ENCODE measurements around the gene SARNP.

The SARNP gene

DNA sequence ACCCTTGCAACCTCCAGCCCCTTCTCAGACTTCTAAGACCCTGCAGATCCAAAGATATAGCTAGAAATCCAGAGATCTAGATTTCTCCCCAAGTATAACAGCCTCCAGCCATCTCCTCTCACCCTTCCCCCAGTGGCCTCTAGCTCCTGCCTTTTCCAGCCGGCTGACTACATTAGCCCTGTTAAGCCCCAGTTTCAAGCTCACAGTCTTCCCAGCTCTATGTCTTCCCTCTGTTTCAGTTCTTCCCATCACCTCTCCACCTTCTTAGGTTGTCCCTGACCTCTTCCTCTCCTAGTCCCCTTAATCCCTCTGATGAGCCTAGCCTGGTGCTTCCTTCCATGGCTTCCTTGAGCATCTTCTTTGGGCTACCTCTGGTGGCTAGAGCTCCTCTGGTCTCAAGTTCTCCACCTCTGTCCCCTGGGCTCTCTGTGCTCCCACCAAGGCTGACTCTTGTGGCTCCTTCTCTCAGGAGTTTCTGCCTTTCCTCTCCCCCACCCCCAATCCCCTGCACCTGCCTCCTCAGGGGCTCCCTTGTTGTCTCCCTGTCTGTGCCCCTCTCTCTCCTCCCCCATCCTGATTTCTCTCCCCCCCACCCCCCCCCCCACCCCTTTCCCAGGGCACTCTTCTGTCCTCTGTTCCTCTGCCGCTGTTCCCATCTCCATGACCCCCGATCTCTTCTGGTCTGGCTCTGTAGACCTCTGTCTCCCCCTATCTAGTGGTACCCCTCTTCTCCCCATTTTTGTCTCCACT, 75.4 kb downstream of the SARNP start:
- no peak for DNase-seq (ENCODE audit: low spot score)

DNA sequence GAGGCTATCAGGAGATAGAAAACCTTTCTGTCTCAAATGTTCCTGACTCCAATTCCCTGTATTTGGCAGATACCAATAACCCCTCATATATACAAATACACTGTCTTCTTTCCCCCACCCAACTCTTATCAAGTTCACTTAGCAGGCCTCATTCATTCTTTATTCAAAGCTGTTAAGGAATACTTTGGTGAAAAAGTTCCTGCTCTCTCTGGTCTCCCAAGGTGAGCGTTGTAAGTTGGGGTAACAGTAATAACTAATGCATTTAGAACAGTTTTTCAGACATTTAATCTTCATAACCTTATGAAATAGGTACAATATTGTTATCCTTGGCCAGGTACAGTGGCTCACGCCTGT, 78.5 kb downstream of the SARNP start:
- no peak overlapping the region for H3K27ac ChIP-seq
- peak; percentile 44; the same call in 1 of the 2 replicates for TF ChIP-seq CTCF (conservative IDR thresholded peaks at IDR 0.05; ENCODE audit: low read depth)
- ChIA-PET POLR2A (ENCODE audit: low non-redundant PET) (no interaction called here), CTCF (interaction anchor here (0.7 to 1.5 kb wide), 10 partner anchors 9 to 305 kb away, joined by 3 to 5 read pairs (median 4); partner anchors contain the start of genes BLOC1S1 and SARNP)
- DNase-seq (ENCODE audit: low spot score): no peak

More for the DNA sequence above, 75.4 kb downstream of the SARNP start:
- ChIA-PET POLR2A (ENCODE audit: low non-redundant PET) (no interaction called here), CTCF (no interaction called here)
- no peak for TF ChIP-seq CTCF (conservative IDR thresholded peaks at IDR 0.05; ENCODE audit: low read depth)
- no peak overlapping the region for H3K27ac ChIP-seq

DNA sequence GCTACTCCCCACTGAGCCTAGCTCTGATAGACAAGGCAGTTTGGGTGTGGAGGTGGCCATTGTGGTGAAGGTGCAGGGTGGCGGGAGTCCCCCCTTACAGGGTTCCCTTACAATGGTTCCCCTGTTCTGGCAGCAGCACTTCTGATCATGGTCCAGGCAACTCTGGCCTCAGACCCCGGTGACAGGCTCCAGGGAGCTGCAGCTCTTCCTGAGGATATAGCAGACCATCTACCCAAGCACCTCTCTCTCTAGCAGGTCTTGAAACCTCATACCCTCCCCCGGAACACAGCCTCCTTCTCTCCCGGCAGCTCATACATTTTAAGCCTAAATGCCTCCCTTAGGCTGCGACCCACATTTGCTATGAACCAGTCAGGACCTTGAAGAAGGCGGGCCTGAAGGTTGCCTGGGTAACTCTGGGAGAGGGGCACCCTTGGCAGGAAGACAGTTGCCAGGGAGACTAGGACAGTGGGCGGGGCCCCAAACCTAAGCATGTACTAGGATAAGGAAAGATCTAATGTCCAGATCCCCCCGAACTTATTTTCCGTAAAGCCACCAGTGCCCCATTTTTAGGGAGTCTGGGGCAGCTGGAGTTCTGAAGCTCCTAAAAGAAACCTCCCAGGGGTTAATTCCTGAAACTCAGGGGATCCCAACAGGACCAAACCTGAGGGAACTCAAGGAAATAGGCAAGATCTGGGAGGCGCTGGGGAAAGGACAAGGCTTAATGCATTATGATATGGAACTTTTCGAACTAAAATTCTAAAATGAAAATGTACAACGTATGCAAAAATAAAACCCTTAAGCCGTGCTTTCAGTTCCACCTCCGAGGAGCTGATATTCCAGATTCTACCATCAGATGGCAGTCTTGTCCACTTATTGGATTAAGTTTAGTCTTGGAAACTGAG, 79.2 kb downstream of the SARNP start:
- POLR2A ChIA-PET (ENCODE audit: low non-redundant PET): interaction anchor here (0.5 kb wide), 1 partner anchor 147 kb away, joined by 3 read pairs; no protein-coding TSS in a partner anchor
- H3K27ac ChIP-seq: peak overlapping the region; percentile 81
- peak; percentile 59 for DNase-seq (ENCODE audit: low spot score)
- CTCF ChIA-PET: interaction anchor here (0.6 to 2.1 kb wide), 18 partner anchors 9 to 509 kb away, joined by 3 to 11 read pairs (median 4); partner anchors contain the start of genes BLOC1S1 and SARNP
- TF ChIP-seq CTCF (conservative IDR thresholded peaks at IDR 0.05; ENCODE audit: low read depth): peak; percentile 79

GRCh38 chr12:55737581-55738122, 79.9 kb downstream of the SARNP start:
- TF ChIP-seq CTCF (conservative IDR thresholded peaks at IDR 0.05; ENCODE audit: low read depth): no peak
- ChIA-PET CTCF (interaction anchor here (0.6 to 2.1 kb wide), 8 partner anchors 13 to 452 kb away, joined by 3 to 11 read pairs (median 4); a partner anchor contains a TSS), POLR2A (ENCODE audit: low non-redundant PET) (interaction anchor here (0.5 kb wide), 1 partner anchor 147 kb away, joined by 3 read pairs; no protein-coding TSS in a partner anchor)
- DNase-seq (ENCODE audit: low spot score): no peak
- H3K27ac ChIP-seq: peak overlapping the region; percentile 81

DNA sequence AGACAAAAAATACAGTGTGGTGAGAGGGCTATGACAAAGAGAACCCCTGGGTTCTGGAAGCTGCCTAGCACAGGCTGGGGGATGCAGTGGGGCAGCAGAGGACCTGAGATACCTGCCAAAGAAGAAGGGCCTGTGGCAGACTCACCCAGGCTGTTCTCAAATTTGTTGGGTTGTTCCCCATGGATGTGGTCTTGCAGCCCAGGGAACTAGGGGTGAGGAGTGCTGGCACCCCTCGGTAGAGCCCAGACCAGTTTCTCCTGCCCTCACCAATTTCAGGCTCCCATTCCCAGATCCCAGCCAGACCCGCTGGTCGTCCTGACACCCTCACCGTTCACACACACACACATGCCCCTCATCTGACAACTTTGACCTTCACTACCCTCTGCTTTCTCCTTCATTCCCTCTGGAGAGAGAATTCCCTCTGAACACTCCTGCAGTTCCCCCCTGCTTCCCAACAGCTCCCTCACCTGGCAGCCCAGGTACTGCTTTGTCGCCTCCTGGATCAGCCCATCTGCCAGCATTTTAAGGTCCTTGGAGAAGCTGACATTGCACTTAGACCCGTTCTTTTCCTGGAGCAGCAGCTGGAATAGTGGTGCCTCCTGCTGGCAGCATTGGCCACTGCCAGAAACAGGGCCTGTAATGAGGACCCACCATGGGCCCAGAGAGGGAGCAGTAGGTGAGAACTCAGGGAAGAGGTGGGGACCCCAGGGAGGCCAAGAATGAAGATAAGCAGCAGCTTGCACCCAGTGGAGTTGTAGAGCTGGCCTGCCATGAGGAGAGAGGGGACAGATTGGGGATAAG, 80.5 kb downstream of the SARNP start:
- ChIA-PET CTCF (interaction anchor here (0.6 to 2.1 kb wide), 4 partner anchors 12 to 453 kb away, joined by 3 to 11 read pairs (median 4); no protein-coding TSS in a partner anchor), POLR2A (ENCODE audit: low non-redundant PET) (no interaction called here)
- peak; percentile 22 for DNase-seq (ENCODE audit: low spot score)
- TF ChIP-seq CTCF (conservative IDR thresholded peaks at IDR 0.05; ENCODE audit: low read depth): no peak; the same call in none of the 2 replicates
- peak overlapping the region; percentile 81 for H3K27ac ChIP-seq

Measured in RWPE1 (cell line).